ENCODE measurements around the gene PLEKHA7. TPM values are rescaled to one million over a fixed set of nuclear protein-coding genes. Genes with fewer than 3 reads are reported as not detected.

The PLEKHA7 gene
- total RNA-seq, 1 experiment from 2014 or later, result 13.0 TPM

DNA sequence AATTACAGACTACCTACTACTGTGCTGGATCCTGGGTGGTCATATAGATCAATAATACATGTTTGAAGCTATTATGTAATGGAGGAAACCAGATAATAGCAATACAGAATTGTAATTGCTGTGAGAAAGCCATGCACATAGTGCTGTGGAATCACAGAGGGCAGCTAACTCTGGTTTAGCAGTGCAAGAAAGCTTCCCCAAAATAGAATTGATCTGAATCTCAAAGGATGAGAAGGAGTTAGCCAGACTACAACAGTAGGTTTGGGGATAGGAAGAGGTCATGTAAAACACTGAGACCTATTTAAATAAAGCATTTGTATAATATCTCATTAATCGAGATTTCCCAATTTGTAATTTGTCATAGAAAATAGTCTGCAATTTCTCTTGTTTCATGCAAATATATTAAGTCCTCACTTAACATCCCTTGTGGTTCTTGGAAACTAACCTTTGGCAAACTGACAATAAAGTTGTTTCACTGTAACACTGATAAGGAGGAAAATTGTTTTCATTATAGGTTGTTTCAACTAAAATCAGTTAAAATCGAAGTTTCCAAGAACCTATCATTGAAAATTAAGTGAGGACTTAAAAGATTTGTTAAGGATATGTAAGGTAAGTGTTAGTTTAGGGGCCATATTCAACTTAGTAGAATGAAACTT is 268.1 kb downstream of the PLEKHA7 start:
- Mint-ChIP-seq H3K36me3 (peaks cover 68% of the 10 kb centered on the region), H3K9me3 (peaks cover 5% of the 10 kb centered on the region), H3K4me3 (no peak overlapping the region), H3K27me3 (ENCODE audit: low read depth) (no peaks in the 10 kb centered on the region), H3K27ac (no peak overlapping the region), H3K4me1 (peaks cover 35% of the 10 kb centered on the region)
- ATAC-seq, result no peak
- no peak for DNase-seq (ENCODE audit: low spot score)
- ChIA-PET POLR2A (no interaction called here), CTCF (no interaction called here)
- TF ChIP-seq ZNF263 (CRISPR knock-in tag; IDR thresholded peaks at IDR 0.05; ENCODE audit: low read depth) (no peak), ZNF396 (CRISPR knock-in tag; IDR thresholded peaks at IDR 0.05; ENCODE audit: borderline replicate concordance) (no peak), RORB (CRISPR knock-in tag; IDR thresholded peaks at IDR 0.05) (no peak), EMX1 (CRISPR knock-in tag; IDR thresholded peaks at IDR 0.05) (no peak), ATF1 (CRISPR knock-in tag; IDR thresholded peaks at IDR 0.05) (no peak), CBFB (CRISPR knock-in tag; IDR thresholded peaks at IDR 0.05; ENCODE audit: low read depth) (no peak), OVOL2 (CRISPR knock-in tag; IDR thresholded peaks at IDR 0.05; ENCODE audit: borderline replicate concordance) (no peak), ZNF671 (CRISPR knock-in tag; IDR thresholded peaks at IDR 0.05) (no peak), NR2C2 (CRISPR knock-in tag; IDR thresholded peaks at IDR 0.05) (no peak), KAT7 (CRISPR knock-in tag; IDR thresholded peaks at IDR 0.05; ENCODE audit: borderline replicate concordance) (no peak), ZNF317 (CRISPR knock-in tag; IDR thresholded peaks at IDR 0.05; ENCODE audit: borderline replicate concordance, low read depth) (no peak)
- TF ChIP-seq, protein P1, sequence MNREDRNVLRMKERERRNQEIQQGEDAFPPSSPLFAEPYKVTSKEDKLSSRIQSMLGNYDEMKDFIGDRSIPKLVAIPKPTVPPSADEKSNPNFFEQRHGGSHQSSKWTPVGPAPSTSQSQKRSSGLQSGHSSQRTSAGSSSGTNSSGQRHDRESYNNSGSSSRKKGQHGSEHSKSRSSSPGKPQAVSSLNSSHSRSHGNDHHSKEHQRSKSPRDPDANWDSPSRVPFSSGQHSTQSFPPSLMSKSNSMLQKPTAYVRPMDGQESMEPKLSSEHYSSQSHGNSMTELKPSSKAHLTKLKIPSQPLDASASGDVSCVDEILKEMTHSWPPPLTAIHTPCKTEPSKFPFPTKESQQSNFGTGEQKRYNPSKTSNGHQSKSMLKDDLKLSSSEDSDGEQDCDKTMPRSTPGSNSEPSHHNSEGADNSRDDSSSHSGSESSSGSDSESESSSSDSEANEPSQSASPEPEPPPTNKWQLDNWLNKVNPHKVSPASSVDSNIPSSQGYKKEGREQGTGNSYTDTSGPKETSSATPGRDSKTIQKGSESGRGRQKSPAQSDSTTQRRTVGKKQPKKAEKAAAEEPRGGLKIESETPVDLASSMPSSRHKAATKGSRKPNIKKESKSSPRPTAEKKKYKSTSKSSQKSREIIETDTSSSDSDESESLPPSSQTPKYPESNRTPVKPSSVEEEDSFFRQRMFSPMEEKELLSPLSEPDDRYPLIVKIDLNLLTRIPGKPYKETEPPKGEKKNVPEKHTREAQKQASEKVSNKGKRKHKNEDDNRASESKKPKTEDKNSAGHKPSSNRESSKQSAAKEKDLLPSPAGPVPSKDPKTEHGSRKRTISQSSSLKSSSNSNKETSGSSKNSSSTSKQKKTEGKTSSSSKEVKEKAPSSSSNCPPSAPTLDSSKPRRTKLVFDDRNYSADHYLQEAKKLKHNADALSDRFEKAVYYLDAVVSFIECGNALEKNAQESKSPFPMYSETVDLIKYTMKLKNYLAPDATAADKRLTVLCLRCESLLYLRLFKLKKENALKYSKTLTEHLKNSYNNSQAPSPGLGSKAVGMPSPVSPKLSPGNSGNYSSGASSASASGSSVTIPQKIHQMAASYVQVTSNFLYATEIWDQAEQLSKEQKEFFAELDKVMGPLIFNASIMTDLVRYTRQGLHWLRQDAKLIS (CRISPR knock-in tag; IDR thresholded peaks at IDR 0.05; ENCODE audit: borderline replicate concordance), result no peak
- TF ChIP-seq, protein P2, sequence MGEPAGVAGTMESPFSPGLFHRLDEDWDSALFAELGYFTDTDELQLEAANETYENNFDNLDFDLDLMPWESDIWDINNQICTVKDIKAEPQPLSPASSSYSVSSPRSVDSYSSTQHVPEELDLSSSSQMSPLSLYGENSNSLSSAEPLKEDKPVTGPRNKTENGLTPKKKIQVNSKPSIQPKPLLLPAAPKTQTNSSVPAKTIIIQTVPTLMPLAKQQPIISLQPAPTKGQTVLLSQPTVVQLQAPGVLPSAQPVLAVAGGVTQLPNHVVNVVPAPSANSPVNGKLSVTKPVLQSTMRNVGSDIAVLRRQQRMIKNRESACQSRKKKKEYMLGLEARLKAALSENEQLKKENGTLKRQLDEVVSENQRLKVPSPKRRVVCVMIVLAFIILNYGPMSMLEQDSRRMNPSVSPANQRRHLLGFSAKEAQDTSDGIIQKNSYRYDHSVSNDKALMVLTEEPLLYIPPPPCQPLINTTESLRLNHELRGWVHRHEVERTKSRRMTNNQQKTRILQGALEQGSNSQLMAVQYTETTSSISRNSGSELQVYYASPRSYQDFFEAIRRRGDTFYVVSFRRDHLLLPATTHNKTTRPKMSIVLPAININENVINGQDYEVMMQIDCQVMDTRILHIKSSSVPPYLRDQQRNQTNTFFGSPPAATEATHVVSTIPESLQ (CRISPR knock-in tag; IDR thresholded peaks at IDR 0.05), result no peak
- TF ChIP-seq, protein P3, sequence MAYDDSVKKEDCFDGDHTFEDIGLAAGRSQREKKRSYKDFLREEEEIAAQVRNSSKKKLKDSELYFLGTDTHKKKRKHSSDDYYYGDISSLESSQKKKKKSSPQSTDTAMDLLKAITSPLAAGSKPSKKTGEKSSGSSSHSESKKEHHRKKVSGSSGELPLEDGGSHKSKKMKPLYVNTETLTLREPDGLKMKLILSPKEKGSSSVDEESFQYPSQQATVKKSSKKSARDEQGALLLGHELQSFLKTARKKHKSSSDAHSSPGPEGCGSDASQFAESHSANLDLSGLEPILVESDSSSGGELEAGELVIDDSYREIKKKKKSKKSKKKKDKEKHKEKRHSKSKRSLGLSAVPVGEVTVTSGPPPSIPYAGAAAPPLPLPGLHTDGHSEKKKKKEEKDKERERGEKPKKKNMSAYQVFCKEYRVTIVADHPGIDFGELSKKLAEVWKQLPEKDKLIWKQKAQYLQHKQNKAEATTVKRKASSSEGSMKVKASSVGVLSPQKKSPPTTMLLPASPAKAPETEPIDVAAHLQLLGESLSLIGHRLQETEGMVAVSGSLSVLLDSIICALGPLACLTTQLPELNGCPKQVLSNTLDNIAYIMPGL (CRISPR knock-in tag; IDR thresholded peaks at IDR 0.05), result no peak
- TF ChIP-seq, protein P4, sequence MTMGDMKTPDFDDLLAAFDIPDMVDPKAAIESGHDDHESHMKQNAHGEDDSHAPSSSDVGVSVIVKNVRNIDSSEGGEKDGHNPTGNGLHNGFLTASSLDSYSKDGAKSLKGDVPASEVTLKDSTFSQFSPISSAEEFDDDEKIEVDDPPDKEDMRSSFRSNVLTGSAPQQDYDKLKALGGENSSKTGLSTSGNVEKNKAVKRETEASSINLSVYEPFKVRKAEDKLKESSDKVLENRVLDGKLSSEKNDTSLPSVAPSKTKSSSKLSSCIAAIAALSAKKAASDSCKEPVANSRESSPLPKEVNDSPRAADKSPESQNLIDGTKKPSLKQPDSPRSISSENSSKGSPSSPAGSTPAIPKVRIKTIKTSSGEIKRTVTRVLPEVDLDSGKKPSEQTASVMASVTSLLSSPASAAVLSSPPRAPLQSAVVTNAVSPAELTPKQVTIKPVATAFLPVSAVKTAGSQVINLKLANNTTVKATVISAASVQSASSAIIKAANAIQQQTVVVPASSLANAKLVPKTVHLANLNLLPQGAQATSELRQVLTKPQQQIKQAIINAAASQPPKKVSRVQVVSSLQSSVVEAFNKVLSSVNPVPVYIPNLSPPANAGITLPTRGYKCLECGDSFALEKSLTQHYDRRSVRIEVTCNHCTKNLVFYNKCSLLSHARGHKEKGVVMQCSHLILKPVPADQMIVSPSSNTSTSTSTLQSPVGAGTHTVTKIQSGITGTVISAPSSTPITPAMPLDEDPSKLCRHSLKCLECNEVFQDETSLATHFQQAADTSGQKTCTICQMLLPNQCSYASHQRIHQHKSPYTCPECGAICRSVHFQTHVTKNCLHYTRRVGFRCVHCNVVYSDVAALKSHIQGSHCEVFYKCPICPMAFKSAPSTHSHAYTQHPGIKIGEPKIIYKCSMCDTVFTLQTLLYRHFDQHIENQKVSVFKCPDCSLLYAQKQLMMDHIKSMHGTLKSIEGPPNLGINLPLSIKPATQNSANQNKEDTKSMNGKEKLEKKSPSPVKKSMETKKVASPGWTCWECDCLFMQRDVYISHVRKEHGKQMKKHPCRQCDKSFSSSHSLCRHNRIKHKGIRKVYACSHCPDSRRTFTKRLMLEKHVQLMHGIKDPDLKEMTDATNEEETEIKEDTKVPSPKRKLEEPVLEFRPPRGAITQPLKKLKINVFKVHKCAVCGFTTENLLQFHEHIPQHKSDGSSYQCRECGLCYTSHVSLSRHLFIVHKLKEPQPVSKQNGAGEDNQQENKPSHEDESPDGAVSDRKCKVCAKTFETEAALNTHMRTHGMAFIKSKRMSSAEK (CRISPR knock-in tag; IDR thresholded peaks at IDR 0.05; ENCODE audit: borderline replicate concordance), result no peak

Data from WTC11 (cell line).